Left colon (tissue), 2 donors: ENCODE data around the gene PIP5K1C. TPM values are rescaled to one million over a fixed set of nuclear protein-coding genes. Genes with fewer than 3 reads are reported as not detected.

Source experiments
- ATAC-seq: fragments of 200-7000 bp; cut with Tn5 transposase; one replicate; pipeline ENCODE4 v1.9.1; 2020; ENCODE audit warnings: mild to moderate bottlenecking, moderate library complexity
- DNase-seq, 2 donors: peaks; one replicate each; pipeline ENCODE4 v3.0.0-alpha.2; 2020
- intact Hi-C, 2 donors: fragments of 100-400 bp; cut with DNase I in 1 of 2; cut with micrococcal nuclease in 1 of 2; formaldehyde crosslinking; loops; one replicate each; pipeline versions ENCODE4 v1.11.2 to v1.14.0; 2022; cut with DNase I, micrococcal nuclease
- total RNA-seq, 2 donors: library from RNA; stranded (reverse); fragmentation: NEBNext Ultra II Directional; extraction: Animal tissue kit (Norgen Biotek cat#: 25700); gene quantifications; one replicate each; pipeline ENCODE4 v1.2.1, GENCODE V29; 2021
- donor health status: DM: no; HTN: no; CAD: no.
- donor health status: DM: yes; HTN: yes; CAD: no.

PIP5K1C gene
- total RNA-seq, 2 donors from 2014 or later, result 25.1 to 33.1 TPM

DNA sequence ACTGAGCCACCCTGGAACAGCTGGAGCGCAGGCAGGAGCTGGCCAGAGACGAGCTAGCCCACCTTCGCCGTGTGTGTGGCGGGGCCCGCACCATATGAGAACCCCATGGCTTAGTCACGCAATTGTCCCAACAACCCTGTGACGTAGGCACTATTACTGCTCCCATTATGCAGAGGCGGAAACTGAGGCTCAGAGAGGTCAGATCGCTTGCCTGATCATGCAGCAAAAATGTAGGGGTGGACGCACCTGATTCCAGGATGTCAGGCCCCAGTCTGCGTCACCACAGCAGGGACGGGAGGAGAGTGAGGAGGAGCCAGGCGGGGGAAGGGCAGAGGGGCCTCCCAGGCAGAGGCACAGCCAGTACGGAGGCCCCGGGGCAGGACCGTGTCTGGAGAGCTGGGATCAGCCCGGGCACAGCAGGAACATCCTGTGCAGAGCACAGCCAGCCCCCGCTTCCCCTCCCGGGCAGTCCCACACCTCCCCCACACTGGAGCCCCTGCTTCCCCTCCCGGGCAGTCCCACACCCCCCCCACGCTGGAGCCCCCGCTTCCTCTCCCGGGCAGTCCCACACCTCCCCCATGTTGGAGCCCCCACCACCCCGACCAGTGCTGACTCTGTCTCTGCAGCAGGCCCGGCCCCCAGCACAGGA, 16.7 kb downstream of the PIP5K1C start:
- no peak for ATAC-seq
- intact Hi-C loops, result no loop called here
- peak in 1 of 2 donors; percentile 54 for DNase-seq

DNA sequence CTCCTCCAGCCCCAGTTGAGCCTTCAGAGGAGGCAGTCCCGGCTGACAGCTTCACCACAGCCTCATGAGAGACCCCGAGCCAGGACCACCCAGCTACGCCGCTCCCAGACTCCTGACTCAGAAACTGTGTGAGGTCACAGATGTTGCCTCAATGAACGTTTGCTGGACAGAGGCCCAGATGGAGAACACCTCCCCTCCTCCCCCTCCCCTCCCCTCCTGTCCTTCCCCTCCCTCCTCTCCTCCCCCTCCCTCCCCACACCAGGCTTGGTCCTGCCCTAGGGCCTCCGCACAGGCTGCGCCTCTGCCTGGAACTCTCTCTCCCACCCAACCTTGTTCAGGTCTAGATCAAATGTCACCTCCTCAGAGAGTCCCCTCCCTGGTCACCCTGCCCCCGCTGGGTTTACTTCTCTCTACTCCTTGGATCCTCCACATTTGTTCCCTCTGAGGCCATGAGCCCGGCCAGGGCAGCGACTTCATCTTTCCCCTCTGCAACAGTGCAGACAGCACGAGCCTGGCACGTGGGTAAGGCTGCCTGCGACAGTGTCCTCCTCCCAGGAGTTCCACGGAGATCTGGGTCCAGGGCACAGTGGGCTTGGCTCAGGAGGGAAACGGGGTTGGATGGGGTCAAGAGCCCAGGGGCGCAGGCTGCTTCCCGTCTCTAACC, 17.4 kb downstream of the PIP5K1C start:
- intact Hi-C loops, result no loop called here
- ATAC-seq, result no peak
- DNase-seq, result no peak

DNA sequence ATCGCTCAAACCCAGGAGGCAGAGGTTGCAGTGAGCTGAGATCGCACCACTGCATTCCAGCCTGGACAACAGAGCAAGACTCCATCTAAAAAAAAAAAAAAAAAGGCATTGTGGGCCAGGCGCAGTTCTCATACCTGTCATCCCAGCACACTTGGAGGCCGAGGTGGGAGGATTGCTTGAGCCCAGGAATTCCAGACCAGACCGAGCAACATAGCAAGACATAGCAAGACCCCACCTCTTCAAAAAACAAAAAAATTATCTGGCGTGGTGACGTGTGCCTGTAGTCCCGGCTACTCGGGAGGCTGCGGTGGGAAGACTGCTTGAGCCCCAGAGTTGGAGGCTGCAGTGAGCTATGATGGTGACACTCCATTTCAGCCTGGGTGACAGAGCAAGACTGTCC, 18.0 kb downstream of the PIP5K1C start:
- DNase-seq, result no peak

GRCh38 chr19:3680939-3681338, 19.3 kb downstream of the PIP5K1C start:
- no peak for ATAC-seq
- DNase-seq, result no peak
- intact Hi-C loops, result no loop called here

More for the DNA sequence above, 18.0 kb downstream of the PIP5K1C start:
- intact Hi-C loops, result no loop called here
- no peak for ATAC-seq

- intact Hi-C loops, result no loop called here
- ATAC-seq (no peak), DNase-seq (no peak)
Observed at GRCh38 chr19:3679581-3679980, 20.7 kb downstream of the PIP5K1C start.

DNA sequence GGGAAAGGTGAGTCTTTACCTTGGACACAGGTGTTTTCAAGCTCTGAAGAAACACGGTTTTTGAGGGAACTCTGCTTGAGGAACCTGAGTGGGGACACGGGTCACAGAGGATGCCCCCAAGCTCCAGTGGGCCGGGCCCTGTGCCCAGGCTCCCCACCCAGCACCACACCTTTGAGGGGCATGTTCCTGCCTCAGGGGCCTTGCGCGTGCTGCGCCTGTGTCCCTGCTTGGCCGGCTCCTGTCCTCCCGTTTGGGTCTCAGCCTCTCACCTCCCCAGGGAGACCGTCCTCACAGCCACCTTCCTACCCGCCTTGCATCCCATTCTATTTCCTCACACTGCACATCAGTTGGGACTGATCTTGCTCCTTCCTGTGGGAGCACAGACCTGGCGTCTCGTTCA, 21.1 kb downstream of the PIP5K1C start:
- intact Hi-C loops, result no loop called here
- ATAC-seq (no peak), DNase-seq (no peak)

- no peak for ATAC-seq
- intact Hi-C loops, result no loop called here
- no peak for DNase-seq
Observed at GRCh38 chr19:3678188-3678587, 22.1 kb downstream of the PIP5K1C start.

DNA sequence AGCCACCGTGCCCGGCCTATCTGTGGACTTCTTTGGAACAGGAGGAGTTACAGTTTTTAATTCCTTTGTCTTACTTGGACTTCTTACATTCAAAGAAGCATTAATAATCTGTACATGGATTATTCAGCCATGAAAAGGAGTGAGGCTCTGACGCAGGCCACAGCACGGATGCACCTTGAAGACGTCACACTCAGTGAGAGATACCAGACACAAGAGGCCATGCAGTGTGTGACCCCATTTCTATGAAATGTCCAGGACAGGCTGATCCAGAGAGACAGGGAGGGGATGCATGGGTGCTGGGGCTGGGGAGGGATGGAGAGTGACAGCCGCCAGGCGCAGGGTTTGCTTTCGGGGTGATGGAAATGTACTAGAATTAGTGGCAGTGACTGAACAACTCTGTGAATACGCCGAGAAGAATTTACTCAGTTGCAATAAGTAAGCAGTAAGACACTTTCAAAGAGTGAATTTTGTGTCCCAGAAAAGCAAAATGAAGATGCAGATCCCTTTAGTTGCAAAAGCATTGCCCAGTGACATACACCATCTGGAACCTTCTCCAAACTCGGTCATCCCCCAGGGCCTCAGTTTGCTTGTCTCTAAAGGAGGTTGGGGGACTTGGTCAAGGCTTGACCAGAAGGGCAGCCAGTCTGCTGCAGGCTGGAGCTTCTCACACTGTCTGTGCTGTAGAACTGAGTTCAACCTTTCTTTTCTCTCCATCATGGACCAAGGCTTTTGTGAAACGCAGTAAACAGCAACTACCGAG, 25.3 kb downstream of the PIP5K1C start:
- intact Hi-C loops, result no loop called here
- DNase-seq, result no peak
- no peak for ATAC-seq

DNA sequence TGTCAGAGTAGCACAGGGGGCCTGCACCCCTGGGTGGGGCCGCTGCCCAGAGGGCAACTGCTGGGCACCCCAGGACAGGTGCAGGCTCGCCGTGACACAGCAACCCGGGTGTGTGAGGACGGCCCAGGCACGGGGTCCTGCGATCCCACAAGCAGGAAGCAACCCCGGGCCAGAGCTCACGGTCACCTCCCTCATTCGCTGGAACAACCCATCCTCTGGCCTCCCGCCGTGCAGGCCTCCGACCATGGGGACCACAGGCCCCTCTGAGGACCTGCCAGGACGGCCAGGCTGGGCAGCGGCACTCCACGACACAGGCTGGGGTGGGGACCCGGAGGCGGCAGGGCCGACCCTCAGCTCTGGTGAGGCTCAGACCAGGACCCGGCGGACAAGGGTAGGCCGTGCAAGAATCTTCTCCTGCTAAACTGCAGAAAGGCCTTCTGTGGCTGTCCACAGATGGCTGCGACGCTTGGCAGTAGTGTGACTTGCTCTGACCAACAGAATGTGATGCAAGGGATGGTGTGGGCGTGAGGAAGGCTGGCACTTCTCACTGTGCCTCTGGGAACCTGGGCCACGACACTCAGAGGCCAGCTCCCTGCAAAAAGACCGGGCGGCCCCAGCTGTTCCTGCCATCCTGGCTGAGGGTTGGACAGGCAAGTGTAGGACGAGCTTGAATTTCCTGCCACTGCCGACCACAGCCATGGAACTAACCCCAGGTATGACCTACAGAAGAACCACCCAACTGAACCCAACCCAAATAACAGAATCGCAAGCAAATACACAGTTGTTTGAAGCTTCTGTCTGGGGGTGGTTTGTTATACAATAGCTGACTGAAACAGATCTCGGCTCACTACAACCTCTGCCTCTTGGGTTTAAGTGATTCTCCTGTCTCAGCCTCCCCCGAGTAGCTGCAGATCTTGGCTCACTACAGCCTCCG, 26.5 kb downstream of the PIP5K1C start:
- DNase-seq (no peak), ATAC-seq (no peak)
- intact Hi-C loops, result no loop called here

GRCh38 chr19:3672993-3673392, 27.3 kb downstream of the PIP5K1C start:
- ATAC-seq, result no peak
- intact Hi-C loops, result no loop called here

DNA sequence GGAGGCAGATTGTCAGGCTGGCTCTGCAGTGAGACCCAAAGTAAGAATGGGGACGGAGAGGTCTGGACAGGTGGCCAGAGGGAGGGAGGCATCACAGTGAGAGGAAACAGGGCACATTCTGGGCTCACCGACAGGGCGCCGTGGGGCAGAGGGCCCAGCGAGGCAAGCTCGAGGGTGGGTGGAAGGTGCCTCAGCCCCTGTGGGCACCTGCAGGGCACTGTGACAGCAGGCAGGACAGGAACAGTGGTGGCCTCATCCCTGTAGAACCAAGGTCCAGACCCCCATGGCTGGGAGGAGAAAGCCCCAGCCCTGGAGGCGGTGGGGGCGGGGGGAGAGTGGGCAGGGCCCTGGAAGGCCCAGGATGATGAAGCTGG, 27.7 kb downstream of the PIP5K1C start:
- intact Hi-C loops, result no loop called here
- DNase-seq (no peak), ATAC-seq (no peak)

More at GRCh38 chr19:3672993-3673392, 27.3 kb downstream of the PIP5K1C start:
- no peak for DNase-seq

DNA sequence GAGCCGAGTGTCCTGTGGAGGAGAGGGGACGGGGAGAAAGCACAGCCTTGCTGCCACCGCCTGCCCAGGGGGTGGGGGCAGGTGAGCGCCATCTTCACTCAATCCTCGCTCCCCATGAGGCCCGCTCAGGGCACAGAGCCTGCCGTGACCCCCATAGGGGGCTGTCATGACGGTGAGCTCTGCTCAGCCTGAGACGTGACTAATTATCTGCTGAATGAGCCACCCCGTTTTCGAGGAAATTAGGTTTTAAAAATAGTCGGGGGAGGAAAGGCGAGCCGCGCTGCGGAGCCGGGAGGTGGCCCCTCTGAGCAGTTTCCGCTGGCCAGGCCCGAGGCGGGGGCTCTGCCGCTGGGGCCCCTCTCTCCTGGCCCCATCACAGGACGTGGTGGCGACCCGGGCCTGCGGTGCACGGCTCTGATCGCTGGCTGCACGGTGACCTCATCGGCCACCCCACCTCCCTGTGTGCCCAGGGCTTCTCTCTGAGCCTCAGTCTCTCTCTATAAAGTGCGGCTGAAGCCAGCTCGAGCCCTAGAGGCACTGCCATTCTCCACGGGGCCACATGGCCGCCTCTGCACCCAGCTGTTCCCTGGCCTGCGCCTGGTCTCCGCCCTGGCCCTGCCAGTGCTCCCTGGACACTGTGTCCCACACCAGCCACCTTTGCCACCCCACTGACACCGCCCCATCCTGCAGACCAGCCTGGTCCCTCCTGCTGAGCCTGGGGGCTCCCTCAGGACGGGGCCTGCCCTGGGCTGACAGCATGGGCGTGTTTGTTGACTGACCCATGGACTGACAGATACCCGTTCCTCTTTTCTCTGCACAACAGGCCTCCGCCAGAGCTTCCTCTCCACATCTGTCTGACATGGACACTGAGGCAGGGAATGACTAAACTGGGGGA, 28.3 kb downstream of the PIP5K1C start:
- DNase-seq (no peak), ATAC-seq (no peak)
- intact Hi-C loops, result no loop called here

DNA sequence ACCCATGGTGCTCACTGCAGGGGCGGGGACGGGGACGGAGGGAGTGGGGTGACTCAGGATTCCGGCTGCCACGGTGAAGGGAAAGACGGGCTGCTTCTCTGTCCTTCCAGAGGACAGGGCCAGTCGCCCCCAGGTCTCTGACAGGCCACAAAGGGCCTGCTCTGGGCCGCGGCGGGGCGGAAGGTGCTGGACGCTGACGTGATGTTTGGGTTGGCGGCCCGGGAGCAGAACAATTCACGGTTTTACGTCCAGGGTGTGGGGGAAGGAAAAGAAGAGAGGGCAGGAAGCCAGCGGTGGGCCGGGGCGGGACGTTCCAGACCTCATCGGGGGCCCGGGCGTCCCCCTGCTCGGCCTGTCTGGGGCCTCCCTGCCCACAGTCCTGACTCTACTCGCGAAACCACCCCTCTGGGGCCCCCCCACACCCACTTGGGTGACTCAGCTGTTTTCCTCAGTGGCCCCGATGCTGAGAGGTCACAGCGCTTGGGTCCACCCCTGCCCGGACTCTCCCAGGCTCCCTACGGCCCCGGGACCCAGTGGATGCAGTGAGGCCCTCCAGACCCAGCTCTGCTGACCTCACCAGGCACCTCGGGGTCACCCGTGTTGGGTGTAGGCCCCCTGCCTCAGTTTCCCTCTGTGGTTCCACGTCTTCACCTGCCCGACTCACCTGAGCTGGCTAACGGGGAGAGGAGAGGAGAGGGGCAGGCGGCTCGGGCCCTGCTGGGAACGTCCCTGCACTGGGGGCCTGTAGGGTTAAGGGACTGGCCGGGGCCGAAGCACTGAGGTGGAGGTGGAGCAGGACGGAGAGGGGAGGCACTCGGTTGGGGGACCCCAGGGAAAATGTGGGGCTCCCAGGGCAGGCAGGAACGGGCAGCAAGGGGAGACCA, 29.2 kb downstream of the PIP5K1C start:
- ATAC-seq (peak; percentile 22), DNase-seq (peak; percentile 49 to 71)
- intact Hi-C loops, result no loop called here

DNA sequence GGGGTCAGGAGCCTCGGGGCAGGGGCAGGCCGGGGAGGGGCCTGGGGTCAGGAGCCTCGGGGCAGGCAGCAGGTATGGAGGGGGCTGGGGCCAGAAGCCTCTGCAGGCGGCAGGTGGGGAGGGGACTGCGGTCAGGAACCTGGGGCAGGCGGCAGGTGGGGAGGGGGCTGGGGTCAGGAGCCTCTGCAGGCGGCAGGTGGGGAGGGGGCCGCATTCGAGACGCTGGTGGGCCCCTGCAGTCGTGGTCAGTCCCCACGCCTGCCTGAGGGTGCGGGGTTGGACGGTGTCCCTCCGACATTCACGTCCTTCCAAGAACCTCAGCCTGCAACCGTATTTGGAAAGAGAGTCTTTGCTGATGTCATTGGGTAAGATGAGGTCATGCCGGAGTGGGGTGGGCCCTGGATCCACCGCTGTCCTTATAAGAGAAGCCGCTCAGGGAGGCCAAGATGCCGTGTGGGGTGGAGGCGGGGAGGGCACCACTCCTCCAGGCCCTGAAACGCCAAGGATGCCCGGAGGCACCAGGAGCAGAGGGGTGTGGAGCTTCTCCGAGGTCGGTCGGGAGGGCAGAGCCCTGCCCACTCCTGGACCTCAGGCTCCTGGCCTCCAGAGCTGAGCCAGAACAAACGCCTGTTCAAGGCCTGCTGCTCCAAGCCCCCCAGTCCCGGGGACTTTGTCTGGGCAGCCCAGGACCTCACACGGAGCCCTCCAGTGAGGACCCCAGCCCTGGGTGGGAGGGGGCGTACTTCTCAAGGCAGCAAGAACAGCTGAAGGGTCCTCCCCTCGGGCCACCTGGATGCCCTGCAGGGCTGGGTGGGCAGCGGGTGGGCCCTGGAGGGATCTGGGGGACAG, 30.1 kb downstream of the PIP5K1C start:
- peak; percentile 17 for ATAC-seq
- peak; percentile 36 to 81 for DNase-seq
- intact Hi-C loops, result loop anchor here (5.0 kb wide), 1 partner anchor 32 kb away; the partner anchor contains the start of gene PIP5K1C (in 2 of the 2)

- ATAC-seq, result peak; percentile 56
- intact Hi-C loops, result loop anchor here (5.0 kb wide), 1 partner anchor 33 kb away; the partner anchor contains the start of gene PIP5K1C (in 2 of the 2)
- no peak for DNase-seq
Observed at GRCh38 chr19:3669082-3669946, 31.0 kb downstream of the PIP5K1C start.
